ENCODE measurements around the gene OR56A4.
"Not testable (repeated sequence)": the region's sequence is repeated elsewhere in the genome, so short reads cannot be mapped to it uniquely, and the experiment has no call there.

OR56A4 gene

GRCh38 chr11:6006846-6007245 lies at the start of gene OR56A4:
OR56A4 (minus strand) TSS chr11:6006946; CDS start chr11:6002992, 3,954 bp downstream.
- DNase-seq, result no peak

DNA sequence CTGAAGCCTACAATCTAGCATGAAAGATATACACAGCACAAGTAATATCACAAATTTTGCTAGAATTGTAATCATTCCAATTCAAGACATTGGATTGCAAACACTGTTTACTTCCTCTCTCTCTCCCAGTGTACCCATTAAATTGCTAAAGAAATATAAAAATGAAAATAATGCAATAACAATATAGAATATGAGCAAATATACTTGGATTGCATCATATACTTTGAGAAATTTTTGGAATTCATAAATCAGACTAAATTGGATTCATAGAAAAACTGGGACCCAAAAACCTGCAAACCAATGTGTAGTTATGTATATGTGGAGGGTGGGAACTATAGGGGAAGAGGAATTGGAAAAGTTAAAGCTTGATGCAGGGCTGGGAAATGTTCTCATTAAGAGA lies 48.8 kb upstream of the OR56A4 start:
- DNase-seq, result no peak

DNA sequence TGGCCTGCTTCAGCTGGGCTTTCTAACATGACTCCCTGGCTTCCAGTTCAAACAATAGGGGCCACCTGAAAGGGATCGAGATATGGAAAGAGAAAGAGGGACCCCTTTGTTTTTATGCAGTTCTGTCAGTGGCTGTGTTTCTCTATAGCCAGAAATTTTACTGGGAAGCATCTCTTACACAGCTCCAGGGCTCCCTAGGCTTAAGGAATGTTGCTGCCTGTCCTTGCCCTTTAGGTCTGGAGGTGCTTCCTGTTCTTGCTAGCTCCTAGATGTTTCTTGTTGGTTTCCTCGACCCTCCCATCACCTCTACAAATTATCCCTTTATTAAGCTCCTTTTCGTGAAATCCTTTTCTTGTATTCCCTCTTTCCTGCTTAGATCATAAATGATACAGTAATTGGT lies 45.6 kb upstream of the OR56A4 start:
- DNase-seq, result no peak

GRCh38 chr11:6040874-6041273 lies 34.1 kb upstream of the OR56A4 start:
- no peak for DNase-seq

DNA sequence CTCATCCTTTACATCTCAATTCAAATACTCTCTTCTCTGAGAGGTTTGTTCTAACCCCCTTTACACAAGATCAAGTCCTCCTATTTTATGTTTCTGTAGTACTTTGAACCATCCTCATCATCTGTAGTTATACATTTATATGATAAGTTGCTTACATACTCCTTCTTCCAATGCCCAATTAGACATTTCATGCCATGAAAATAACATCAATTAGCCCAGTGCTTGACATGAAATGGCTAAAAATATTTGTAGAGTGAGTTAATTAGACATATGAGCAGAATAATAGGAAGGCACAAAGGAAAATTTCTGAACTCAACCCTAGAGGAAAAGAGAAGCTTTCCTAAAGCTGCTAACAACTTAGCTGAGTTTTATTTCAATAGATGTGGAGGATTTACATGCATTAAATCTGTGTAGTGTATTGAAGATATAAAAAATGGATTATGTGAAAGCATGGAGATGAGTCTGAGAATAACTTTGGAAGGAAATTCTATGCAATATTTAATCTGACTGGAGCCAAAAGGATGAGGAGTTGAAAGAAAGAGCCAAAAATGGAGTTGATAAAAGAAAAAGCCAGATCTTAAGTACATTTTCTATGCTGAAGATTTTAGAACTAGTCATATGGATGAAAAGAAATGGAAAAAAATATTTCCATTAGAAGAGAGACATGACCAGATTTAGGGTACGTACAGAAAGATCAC lies 24.1 kb upstream of the OR56A4 start, which contains the start of gene OR56A1:
OR56A1 (minus strand) TSS at position 51 of the 698 bp plus-strand sequence. CDS start 3,066 bp downstream, outside the sequence.
- DNase-seq, result no peak

DNA sequence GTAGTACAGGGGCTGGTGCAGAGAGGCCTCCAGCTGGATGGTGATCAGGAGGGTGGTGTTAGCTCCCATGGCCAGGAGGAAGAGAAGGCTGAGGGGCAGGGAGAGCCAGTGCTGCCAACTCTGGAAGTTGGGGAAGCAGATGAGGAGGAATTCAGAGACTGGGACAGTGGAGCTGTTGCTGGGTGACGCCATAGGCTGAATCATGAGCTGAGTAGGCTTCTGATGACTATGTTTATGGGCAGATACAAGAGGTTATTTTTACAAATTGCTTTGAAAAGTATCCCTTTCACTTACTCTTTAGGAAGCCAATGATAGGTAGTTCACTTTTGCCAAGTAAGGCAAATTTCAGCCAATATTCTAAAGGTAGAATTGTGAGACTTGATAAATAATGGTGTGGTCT lies 20.8 kb upstream of the OR56A4 start:
- DNase-seq, result no peak

GRCh38 chr11:6025056-6025455 lies 18.3 kb upstream of the OR56A4 start:
- DNase-seq, result no peak

DNA sequence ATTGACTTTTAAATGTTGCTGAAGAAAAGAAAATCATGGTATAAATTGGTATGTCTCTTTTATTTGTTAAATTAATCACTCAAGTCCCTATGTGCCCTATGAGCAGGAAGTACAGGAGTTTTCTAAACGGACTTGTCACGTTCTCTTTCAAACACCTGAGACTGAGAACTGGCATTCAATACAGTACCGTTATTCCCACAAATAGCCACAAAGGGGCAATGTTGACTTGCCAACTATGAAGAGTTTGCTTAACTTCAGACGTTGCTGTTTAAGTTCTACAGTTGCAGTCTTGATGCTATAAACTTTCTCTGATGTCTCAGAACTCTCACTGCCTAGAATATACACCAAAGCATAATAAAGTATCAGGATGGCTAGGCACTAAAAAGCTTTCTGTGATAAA lies 16.2 kb upstream of the OR56A4 start:
- peak in 2 of 6 experiments; percentile 18 to 41 for DNase-seq

DNA sequence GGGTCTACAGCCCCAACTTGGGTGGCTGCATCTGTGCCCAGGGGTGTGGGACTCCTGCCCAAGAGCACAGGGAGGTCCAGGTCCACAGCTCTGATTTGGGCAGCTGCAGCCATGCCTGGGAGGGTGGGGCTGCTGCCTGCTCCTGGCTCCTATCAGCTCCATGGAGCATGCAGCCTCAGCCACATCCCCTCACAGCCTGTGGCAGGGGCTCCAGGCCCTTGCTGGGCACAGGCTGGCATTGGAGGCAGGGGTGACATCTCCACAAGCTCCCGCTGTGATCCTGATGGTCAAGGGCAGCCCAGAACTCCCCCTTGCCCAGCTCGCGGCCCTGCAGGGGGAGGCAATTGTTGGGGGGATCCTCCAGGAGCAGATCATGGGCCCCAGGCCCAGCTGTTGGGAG lies 6.3 kb upstream of the OR56A4 start:
- no peak for DNase-seq

DNA sequence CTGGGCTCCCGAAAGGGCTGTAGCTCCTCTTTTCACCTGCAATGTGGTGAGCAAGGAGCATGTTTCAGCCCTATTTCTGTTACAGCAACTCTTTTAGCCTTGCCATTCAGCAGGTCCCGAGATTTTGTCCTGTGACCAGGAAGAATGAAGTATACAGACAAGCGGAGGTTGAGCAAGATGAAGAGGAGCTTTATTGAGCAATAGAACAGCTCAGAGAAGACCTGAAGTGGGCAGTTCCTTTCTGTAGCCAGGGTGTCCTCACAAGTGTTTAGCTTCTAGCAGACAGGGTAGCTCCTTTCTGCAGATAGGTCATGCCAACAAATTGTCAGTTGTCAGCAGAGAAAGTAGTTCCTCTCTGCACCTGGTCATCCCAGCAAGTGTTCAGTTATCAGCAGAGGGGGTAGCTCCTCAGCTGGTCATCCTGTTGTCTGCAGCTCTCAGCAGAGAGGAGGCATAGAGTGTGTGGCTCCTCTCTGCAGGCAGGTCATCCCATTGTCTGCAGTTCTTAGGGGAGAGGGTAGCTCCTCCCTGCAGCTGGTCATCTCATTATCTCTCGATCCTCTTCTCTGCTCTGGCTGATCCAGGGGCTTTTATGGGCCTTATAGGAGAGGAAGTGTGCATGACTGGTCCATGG lies 5.4 kb upstream of the OR56A4 start:
- DNase-seq, result no peak

- no peak for DNase-seq
Observed at GRCh38 chr11:6006395-6006794, 351 bp downstream of the OR56A4 start.

- no peak for DNase-seq
Observed at GRCh38 chr11:6002202-6002699, 4.5 kb downstream of the OR56A4 start.

DNA sequence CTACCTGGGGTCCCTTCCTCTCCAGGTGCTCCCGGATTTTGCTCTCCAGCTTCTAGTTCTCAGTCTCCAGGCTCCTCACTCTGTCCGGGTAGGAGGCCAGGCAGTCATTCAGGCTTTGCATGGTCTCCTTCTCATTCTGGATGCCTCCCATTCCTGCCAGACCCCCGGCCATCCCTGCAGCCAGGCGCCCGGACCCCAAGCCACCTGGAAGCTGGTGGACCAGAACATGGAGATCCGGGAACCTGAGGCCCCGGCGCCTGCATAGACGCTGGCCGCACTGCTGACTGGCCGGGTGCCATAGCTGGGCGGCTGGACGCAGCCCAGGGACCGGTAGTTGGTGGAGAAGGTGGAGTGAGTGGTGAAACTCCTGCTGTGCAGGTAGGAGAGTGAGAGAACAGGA lies 12.0 kb downstream of the OR56A4 start:
- no peak for DNase-seq

DNA sequence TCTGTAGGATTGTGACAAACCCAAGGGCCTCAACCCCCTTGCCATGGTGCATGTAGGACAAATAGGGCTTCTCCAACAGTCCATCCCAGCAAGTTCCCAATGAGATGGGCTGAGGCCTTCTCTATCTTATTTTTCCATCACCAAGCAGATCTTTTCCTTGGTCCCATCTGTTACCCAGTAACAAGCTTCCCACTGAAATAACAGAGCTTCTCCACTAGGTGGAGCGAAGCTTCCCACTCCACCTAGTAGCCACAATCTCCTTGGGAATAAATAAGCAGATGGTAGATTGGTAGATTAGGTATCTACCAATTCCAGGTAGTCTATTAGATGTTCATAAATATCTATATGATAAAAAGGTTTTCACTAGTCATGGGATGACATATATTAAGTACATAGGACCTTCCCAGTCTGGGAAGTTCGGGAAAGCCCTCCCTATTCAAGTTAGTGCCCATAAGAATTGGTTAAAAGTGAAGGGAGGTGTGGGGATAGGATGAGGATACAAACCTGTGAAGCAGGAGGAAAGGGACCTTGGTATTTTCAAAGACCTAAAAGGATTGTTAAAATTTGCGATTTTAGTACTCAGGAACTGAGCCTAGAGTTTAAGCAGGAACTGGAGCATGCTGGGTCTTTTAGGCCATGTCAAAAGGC lies 14.0 kb downstream of the OR56A4 start:
- no peak for DNase-seq

- DNase-seq, result no peak
Observed at GRCh38 chr11:5992150-5992549, 14.6 kb downstream of the OR56A4 start.

- no peak for DNase-seq
Observed at GRCh38 chr11:5989203-5989602, 17.5 kb downstream of the OR56A4 start.

- DNase-seq, result no peak
Observed at GRCh38 chr11:5986885-5987284, 19.9 kb downstream of the OR56A4 start, which contains the start of gene OR52L1. OR52L1 (minus strand) TSS chr11:5986985; CDS start chr11:5986930, 55 bp downstream.

- no peak for DNase-seq
Observed at GRCh38 chr11:5983443-5983842, 23.3 kb downstream of the OR56A4 start.

DNA sequence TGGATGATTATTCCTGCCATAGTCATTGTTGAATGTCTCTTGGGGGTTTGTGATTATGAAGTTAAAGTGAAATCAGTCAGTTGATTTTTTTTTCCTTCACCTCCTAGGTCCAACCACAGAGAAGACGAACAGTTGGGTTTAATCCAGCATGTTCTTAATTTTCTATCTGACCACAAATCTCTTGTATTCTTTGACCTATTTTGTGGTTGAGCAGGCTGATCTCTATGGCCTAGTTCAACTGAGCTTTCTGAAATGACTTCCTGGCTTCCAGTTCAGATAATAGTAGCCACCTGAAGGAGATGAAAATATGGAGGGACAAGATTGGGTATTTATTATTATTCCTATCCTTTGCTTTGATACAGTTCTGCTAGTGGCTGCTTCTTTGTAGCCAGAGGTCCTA lies 33.2 kb downstream of the OR56A4 start:
- DNase-seq, result no peak

DNA sequence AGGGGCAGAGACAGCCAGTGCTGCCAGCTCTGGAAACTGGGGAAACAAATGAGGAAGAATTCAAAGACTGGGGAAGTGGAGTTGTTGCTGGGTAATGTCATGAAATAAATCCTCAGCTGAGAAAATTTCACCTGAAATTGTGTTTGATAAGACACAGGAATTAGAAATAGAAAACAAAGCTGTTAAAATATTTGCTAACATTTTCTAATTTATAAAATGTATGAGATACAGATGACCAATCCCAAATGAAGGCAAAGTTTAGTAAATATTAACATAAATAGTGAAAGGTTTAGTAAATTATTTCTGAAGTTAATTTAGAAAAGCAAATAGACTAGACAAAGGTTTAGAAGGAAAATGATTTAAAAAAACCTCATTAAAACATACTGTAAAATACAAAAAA lies 38.4 kb downstream of the OR56A4 start, which contains the start of gene OR56A5:
OR56A5 (minus strand) TSS at position 101 of the 400 bp plus-strand sequence; CDS start at position 101, 0 bp downstream.
- DNase-seq, result no peak

- DNase-seq, result no peak
Observed at GRCh38 chr11:5967708-5968107, 39.0 kb downstream of the OR56A4 start.

DNA sequence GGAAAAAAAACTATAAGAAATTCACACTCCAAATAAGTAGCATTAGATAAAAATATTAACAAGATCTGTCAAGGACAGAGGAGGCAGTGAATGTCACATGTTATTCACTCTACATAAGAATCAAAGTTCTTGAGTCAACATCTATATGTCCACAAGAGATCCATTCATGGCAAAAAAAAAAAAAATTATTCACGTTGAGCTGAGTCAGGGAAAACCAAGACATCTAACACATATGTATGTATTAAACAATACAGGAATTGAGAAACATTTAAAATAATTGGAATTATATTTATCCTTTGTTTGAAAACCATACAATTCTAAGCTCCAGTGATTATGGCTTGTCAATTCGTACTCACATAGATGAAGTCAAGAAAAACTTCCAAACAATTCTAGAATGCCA lies 39.8 kb downstream of the OR56A4 start:
- DNase-seq, result no peak

DNA sequence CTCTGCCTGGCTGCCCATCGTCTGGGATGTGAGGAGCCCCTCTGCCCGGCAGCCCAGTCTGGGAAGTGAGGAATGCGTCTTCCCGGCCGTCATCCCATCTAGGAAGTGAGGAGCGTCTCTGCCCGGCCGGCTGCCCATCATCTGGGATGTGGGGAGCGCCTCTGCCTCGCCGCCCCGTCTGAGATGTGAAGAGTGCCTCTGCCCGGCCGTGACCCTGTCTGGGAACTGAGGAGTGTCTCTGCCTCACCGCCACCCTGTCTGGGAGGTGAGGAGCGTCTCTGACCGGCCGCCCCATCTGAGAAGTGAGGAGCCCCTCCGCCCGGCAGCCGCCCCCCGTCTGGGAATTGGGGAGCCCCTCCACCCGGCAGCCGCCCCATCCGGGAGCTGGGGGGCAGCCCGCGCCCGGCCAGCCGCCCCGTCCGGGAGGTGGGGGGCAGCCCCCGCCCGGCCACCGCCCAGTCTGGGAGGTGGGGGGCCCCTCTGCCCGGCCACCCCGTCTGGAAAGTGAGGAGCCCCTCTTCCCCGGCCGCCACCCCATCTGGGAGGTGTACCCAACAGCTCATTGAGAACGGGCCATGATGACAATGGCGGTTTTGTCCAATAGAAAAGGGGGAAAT lies 45.9 kb downstream of the OR56A4 start:
- not testable (repeated sequence) for DNase-seq

Measured in stimulated activated naive CD4-positive, alpha-beta T cell (primary cell).